Activated CD4-positive, alpha-beta T cell treated with anti-CD3 and anti-CD28 coated beads for 48 hours (primary cell): ENCODE measurements around the gene IGSF5.
"Not testable (repeated sequence)": the region's sequence is repeated elsewhere in the genome, so short reads cannot be mapped to it uniquely, and the experiment has no call there.

ENCODE experiments used
- DNase-seq: peaks from one replicate; pipeline ENCODE4 v3.0.0-alpha.2; 2020

The IGSF5 gene

GRCh38 chr21:39744883-39745282, at the start of gene IGSF5:
TSS of gene IGSF5 (plus strand) at chr21:39745183. CDS start at chr21:39745510, 327 bp downstream.
- not testable (repeated sequence) for DNase-seq

GRCh38 chr21:39696196-39696595, 48.8 kb upstream of the IGSF5 start:
- no peak for DNase-seq

GRCh38 chr21:39696618-39697017, 48.4 kb upstream of the IGSF5 start:
- no peak for DNase-seq

GRCh38 chr21:39700318-39700717, 44.7 kb upstream of the IGSF5 start:
- no peak for DNase-seq

GRCh38 chr21:39703578-39703977, 41.4 kb upstream of the IGSF5 start:
- DNase-seq = no peak

GRCh38 chr21:39705849-39706248, 39.1 kb upstream of the IGSF5 start:
- DNase-seq = no peak

- no peak for DNase-seq
Observed at GRCh38 chr21:39707316-39707715, 37.7 kb upstream of the IGSF5 start.

GRCh38 chr21:39710866-39711265, 34.1 kb upstream of the IGSF5 start:
- DNase-seq = no peak

- no peak for DNase-seq
Observed at GRCh38 chr21:39712273-39712672, 32.7 kb upstream of the IGSF5 start.

- no peak for DNase-seq
Observed at GRCh38 chr21:39712976-39713375, 32.0 kb upstream of the IGSF5 start.

- no peak for DNase-seq
Observed at GRCh38 chr21:39713905-39714304, 31.1 kb upstream of the IGSF5 start.

- DNase-seq = no peak
Observed at GRCh38 chr21:39714331-39714730, 30.7 kb upstream of the IGSF5 start.

- DNase-seq = peak; percentile 64
Observed at GRCh38 chr21:39715804-39716397, 29.1 kb upstream of the IGSF5 start.

- no peak for DNase-seq
Observed at GRCh38 chr21:39720126-39720778, 24.7 kb upstream of the IGSF5 start.

- DNase-seq = no peak
Observed at GRCh38 chr21:39721885-39722284, 23.1 kb upstream of the IGSF5 start.

- DNase-seq = no peak
Observed at GRCh38 chr21:39724944-39725343, 20.0 kb upstream of the IGSF5 start.

GRCh38 chr21:39726133-39726532, 18.9 kb upstream of the IGSF5 start:
- no peak for DNase-seq

GRCh38 chr21:39727401-39728120, 17.4 kb upstream of the IGSF5 start:
- no peak for DNase-seq

- DNase-seq = no peak
Observed at GRCh38 chr21:39728341-39728740, 16.6 kb upstream of the IGSF5 start.

GRCh38 chr21:39730418-39731157, 14.4 kb upstream of the IGSF5 start:
- DNase-seq = no peak

- no peak for DNase-seq
Observed at GRCh38 chr21:39736716-39737115, 8.3 kb upstream of the IGSF5 start.

- no peak for DNase-seq
Observed at GRCh38 chr21:39737376-39738000, 7.5 kb upstream of the IGSF5 start.

GRCh38 chr21:39738566-39738965, 6.4 kb upstream of the IGSF5 start:
- no peak for DNase-seq
